Stimulated activated CD8-positive, alpha-beta memory T cell treated with anti-CD3 and anti-CD28 coated beads, Interleukin-15, amount 100 ng/mL, for 1 hour (primary cell): ENCODE results near the gene SEPTIN7.

ENCODE experiments used
- DNase-seq: peaks from one replicate; pipeline ENCODE4 v3.0.0-alpha.2; 2020; ENCODE audit warnings: low read depth

The SEPTIN7 gene

DNA sequence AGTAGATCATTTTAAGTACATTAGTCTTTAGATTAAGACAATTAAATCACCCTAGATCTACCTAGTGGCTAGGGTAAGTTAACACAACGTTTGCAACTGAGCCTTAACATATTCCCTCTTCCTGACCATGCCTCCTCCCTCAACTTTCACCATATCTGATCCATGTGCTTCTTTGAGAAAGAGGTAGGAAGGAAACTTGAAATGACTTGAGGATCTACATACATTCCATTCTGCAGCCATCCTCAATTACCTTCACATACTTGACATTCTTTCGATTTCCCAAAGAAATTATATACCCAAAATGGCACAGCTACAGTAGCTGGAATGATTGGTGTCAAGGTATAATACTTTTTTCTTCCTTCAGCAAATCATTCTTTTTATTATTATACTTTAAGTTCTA, 12.9 kb upstream of the SEPTIN7 start:
- DNase-seq, result no peak

DNA sequence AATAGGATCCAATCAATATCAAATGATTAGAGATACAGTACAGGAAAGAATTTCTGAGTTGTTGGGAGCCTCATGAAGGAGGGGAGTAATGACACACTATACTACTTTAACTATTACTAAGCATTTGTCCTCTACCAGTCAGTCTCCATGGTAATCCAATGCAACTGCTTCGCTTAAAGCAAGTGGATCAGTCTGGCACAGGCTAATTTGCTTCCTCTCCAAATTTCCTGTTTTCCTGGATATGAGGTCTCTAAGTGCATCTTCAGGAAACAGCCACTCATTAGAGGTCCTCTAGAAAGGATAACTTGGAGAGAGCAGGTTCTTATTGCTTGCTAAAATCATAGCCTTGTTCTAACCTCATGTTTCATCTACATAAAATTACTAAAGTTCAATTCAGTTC, 8.4 kb upstream of the SEPTIN7 start:
- no peak for DNase-seq

DNA sequence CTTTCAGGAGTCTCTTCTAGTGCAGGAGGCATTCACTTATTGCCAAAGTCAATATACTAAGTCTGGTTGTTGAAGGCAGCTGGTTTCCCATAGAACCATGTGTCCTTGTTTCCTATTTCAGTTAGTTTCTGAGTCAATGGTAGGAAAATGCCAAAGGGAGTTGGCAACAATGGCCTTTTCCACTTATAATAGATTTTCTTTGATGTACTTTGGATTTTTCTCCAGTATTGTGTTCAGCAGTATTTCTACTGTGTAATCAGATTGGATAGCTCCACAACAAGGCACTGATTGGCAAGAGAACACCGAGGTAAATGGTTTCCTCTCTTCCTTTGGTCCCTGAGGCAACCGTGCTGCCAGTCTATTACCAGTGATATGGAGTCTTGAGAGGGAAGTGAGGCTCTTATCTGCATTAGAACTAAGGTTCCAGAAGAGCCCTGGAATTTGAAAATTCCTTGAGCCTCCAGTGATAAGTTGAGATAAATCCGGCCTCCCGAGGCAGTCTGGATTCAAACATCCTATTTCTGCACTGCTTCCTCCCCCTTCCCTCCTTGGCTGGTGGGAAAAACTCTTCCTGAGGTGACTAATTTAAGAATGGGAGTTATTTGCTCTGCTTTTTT, 7.9 kb upstream of the SEPTIN7 start:
- no peak for DNase-seq

DNA sequence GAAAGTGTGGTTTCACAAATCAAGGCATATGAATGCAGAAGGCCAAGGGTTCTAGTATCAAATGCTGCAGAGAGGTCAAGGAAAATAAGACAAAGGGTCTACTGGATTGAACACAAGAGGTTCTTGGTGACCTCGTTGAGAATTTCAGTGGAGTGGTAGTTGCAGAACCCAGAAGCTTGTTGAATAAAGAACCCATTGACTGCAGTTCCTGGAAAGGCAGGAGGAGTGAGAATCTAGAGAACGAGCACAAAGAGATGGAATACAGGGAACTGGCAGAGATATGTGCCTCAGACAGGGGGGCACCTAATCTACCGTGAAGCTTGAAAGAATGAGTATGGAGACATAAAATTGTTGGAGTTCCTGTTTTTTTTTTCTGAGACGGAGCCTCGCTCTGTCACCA, 3.5 kb upstream of the SEPTIN7 start:
- no peak for DNase-seq

DNA sequence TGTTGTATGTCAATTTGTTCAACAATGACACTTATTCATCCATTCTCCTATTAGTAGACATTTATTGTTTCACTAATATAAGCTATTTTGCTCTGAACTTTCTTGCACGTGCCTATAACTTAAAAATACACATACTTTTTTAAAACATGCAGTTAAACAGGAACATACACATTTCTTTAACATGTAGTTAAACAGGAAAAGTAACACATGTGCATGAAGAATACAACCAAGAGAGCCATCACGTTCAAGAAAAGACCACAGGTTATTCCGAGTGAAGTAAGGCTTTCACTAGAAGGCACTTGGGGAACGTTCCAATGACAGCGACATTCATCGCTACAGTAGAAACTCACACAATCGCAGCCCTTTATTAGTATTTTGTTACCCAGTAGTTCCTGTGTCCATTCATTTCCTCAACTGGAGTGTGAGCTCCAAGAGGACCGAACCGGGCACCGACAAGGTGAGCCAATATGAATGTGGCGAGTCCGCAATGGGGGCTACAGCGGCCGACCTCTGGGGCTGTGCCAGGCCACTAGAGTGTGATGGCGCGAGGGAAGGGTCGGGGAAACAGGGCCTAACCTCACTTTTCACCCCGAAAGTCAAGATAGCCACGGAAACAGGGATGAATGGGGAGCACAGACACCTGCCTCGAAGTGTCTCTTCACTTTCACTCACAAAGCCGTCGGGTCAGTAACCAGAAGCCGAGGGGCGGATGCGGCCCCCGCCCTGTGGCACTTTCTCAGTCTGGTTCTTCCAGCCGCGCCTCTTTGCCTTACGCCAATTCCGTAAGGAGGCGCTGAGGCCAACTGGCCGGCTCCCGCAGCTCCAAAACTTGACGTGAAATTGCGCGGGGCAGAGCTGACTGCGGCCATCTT, 775 bp upstream of the SEPTIN7 start:
- no peak for DNase-seq

DNA sequence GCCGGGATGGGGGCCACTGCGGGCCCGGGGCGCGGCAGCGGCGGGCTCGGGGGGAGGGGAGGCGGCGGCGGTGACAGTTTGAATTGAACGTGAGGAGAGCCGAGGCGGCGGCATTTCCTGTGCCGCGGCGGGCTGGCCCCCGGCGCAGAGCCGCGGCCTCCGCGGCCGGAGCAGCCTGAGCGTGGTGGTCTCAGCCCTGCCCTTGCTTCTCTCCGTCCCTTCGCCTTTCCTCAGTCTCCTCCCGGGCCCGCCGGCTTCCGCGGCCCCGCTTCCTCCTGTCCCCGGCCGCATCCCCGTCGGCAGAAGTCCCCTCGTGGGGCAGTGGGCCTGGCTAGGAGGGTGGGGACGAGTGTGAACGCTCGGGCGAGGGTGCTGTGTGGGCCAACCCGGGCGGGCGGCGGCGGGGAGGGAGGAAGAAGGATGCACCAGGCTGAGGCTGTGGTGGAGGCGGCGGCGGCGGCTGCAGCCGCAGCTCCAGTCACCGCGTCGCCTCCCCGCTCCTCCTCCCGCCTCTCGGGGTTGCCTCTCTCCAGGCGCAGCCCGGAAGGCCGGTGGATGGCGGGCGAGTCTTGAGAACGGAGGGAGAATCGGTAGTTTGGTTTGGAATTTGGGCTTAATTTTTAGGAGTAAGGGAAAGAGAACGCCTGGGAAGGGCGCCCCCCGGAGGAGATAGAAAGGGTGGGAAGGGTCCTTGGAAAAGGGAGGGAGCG, 690 bp downstream of the SEPTIN7 start:
- DNase-seq, result peak; percentile 37

DNA sequence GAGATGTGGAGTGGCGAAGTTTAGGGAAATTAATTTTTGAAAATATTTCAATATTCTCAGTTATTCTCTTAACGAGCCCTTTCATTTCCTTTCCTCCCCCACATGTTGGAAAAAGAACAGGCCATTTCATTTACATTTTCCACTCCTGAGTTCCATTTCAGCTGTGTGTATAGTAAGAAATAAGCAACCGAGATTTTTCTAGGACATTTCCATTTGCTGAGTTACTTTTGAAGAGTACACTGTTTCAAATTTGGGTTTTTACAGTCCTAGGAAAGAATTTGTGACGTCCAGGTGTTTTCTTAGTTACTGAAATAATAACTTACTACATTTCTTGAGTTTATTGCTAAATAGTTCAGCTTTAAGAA, 1.2 kb downstream of the SEPTIN7 start:
- DNase-seq, result no peak

DNA sequence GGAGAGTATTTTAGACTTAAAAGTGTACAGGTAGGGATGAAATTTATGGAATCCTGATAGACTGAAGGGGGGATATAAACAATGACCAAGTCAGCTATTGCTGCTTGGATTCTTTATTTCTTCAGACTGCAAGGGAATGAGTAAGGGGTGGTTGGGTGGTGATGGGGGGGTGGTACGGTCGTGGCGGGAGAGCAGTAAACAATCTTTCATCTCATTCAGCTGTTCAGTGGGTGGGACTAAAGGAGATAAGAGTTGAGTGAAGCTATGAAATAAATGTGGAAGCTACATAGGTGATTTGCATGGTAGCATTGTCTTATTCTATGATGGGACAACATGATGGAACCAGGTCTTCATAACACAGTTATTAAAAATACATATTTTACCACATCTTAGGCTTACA, 1.8 kb downstream of the SEPTIN7 start:
- DNase-seq, result no peak

DNA sequence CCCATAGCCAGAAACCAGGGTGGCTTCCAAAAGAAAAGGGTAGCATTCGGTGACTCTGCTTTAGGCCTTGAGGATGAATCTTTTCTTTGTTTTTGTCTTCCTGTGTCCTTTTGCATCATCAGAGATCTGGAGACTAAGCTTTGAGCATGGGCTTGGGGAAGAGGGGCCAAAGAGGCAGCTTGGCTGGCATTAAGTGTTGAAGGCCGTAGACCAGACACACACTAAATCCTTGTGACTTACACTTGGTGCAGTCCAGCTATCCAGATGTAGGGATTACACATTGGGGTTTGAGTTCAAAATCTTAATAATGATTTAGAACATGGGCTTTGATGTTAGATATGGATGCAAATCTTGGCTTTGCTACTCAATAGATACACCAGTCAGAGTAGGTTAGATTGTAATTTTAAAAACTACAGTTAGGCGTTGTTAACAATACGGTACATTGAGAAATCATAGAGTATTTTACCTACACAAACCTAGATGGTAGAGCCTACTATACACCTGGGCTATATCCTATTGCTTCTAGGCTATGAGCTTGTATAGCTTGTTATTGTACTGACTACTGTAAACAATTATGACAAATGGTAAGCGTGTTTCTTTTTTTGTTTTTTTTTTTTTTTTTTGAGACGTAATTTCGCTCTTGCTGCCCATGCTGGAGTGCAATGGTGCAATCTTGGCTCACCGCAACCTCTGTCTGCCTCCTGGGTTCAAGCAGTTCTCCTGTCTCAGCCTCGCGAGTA, 3.5 kb downstream of the SEPTIN7 start:
- DNase-seq, result no peak

DNA sequence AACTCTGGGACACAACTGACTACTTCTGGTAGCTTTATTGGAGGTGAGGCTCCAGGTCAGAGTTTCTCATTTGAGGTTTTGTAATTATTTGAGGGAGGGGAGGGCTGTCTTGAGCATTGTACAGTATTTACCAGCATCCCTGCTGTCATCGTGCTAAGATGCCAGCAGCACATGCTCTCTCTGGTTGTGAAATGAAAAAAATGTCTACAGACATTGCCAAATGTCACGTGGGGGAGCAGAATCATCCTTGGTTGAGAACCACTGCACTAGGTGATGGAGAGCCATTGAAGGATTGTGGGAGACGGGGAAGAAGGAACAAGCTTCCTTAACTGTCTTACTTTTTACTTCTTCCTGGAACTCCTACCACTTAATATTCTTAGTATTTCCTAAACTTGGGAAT, 5.0 kb downstream of the SEPTIN7 start:
- DNase-seq, result no peak

DNA sequence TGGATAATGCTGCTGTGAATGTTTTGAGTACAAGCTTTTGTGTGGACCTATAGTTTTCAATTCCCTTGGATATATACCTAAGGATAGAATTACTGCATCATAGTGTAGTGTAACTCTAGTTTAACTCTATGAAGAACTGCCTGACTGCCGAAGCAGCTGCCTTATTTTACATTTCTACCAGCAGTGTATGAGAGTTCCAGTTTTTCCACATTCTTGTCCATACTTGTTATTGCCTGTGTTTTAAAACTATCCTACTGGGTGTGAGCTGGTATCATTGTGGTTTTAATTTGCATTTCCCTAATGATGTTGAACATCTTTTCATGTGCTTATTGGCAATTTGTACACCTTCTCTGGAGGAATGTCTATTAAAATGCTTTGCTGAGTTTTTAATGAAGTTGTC, 15.7 kb downstream of the SEPTIN7 start:
- DNase-seq, result no peak

DNA sequence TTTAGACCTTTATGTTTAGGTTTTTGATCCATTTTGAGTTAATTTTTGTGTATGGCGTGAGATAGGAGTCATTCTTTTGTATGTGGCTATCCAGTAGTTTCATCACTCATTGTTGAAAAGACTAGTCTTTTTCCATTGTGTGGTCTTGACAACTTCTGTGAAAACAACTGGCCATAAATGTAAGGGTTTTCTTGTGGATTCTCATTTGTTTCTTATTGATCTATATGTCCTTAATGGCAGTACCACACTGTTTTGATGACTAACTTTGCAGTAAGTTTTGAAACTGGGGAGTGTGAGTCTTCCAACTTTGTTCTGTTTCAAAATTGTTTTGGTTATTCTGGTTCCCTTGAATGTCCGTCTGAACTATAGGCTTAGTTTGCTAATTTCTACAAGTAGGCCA, 16.3 kb downstream of the SEPTIN7 start:
- no peak for DNase-seq

DNA sequence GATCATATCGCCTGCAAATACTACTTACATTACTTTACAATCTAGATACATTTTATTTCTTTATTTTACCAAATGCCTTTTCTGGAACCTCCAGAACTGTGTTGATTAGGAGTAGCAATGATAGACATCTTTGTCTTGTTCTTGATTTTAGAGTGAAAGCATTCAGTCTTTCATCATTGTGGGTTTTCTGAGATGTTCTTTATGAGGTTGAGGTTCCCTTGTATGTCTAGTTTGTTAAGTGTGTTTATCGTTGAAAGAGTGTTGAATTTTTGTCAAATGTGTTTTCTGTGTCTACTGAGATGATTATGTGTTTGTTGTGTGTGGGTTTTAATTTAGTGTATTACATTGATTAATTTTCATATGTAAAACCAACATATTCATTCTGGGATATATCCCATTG, 17.1 kb downstream of the SEPTIN7 start:
- DNase-seq, result no peak

DNA sequence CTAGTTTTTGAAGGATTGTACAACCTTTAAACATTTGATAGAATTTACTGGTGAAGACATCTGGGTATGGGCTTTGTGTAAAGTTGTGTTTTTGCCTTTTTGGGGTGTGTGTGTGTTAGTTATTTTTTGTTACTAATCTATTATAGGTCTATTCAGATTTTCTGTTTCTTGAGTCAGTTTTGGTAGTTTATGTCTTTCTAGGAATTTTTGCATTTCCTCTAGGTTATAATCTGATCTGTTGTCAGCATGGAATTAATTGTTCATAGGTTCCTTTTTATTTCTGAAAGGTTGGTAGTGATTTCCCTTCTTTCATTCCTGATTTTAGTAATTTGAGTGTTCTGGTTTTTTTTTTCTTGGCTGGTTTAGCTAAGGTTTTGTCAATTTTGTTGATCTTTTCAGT, 17.7 kb downstream of the SEPTIN7 start:
- DNase-seq, result no peak

DNA sequence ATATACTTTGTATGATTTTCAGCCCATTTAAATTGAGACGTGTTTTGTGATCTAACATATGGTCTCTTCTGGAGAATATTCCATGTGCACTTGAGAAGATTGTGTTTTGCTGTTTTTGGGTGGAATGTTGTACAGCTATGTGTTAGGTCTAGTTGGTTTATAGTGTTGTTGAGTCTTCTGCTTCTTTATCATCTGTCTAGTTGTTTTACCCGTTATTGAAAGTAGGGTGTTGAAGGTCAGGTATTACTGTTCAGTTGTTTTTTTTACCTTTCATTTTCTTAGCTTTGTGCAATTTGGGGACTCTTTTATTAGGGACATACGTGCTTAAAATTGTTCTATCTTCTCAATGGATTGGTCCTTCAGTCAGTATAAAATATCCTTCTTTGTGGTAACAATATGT, 18.5 kb downstream of the SEPTIN7 start:
- no peak for DNase-seq

DNA sequence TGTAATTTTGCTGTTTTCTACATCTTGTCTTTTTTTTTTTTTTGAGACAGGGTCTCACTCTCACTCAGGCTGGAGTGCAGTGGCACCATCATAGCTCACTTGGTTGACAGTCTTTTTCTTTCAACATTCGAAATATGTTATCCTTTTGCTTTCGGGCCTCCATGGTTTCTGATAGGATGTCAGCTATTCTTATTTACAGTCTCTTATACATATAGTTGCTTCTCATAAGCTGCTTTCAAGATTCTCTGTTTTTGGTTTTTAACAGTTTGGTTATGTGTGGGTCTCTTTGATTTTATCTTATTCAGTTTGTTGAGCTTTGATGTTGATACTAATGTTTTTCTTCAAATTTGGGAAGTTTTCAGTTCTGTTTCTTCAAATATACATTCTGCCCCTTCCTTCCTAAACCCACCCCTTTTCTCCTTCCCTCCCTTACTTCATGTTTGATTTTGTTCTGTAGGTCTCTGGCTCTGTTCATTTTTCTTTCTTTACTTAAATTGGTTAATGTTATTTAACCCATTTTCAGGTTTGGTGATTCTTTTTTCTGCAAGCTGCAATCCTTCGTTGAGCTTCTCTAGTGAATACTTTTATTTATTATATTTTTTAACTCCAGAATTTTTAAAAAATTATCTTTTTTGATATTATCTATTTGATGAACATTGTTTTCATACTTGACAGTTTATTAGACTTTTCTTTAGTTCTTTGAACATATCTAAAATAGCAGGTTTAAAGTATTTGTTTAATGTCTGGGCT, 19.3 kb downstream of the SEPTIN7 start:
- DNase-seq, result no peak

DNA sequence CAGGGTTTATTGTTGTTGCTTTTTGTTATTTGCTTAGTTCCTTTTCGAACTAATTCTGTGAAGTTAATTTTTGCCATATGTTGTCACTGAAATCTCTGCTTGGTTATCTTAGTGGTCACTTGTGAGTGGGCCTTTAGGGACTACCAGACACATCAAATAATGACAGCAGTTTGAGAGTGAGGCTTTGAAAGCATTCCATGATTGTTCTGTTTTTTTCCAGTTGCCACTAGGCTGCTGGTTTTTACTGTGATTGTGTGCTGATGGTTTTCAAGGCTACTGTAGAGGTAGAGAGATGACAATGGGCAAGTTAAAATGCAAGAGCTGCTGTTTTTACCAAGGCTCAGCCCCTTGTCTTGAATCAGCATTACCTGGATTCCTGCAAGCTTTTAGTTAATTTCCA, 20.0 kb downstream of the SEPTIN7 start:
- no peak for DNase-seq

DNA sequence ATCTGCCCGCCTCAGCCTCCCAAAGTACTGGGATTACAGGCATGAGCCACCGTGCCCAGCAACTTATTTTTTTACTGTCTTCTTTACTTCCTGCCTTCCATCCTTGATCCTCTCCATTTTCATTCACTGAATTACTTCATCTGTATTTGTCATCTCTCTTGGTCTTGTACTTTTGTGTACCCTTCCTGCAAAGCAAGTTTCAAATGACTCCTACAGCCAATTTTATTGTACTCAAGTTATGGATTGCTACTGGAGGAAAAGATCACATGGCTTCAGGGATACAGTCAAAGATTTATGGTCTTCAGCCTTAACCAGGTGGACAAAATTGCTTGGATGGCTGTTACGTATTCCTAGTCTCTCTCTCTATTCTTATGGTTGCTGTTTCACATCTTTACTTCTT, 22.6 kb downstream of the SEPTIN7 start:
- DNase-seq, result no peak

DNA sequence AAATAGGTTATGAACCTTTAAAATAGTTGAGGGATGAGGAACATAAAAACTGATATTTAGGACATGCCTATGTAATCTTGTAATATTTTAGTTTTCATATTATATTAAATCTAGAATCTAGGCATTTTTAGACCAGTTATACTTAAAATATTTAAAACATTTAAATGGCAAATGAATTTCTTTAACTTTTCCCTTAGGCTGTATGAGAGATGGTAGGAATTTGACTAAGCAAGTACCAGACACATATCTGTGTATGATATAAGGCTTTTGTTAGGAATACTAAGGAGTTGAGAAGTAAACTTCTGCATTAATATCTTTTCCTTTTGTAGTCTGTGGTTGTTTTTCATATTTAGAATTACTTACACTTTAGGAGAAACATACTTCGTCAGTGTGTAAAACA, 25.1 kb downstream of the SEPTIN7 start:
- no peak for DNase-seq

DNA sequence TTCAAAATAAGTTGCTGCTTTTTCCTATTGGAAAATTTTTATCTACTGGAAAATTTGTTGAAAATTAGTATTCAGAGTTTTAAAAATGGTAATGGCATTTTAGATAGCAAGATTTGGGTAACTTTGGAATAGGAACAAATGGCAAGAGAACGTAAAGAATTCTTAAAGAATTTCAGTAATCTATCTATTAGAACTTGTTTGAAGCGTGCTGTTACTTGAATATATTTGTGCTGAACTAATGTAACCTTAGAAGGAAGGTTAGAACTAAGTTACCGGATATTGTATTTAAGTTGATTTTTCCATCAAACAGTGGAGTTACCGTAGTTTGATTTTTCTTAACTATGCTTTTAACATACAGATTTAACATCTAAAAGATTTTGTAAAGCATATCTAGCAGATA, 25.9 kb downstream of the SEPTIN7 start:
- no peak for DNase-seq

DNA sequence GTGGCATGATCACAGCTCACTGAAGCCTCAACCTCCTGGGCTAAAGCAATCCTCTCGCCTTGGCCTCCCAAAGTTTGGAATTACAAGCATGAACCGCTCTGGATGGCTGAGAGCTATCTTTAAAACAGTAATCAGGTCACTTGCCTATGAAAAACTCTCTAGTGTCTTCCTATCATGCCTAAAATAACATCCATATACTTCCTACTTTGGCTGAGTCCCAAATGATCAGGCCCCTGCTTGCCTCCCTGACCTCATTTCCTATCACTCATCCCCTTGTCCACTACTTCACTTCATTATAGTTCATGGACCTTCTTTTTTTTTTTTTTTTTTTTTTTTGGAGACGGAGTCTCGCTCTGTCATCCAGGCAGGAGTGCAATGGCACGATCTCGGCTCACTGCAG, 28.0 kb downstream of the SEPTIN7 start:
- no peak for DNase-seq

DNA sequence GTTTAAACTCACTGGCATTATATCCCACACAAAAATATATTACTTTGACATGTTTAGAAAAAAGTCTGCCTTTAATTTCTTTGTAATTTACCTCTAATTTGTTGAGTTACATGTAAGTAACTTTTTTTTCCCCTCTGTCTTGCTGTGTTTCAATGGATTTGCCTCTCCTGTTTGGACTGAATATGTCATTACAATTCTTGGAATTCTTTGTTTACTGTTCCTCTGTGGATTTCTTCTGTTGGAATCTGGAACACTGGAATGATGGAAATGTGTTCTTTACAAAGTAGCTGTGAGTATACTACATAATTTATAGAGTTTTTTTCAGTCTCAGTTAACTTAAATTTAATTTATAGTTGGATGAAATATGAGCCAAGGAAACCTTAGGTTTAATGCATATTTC, 30.4 kb downstream of the SEPTIN7 start:
- DNase-seq, result no peak
